Stimulated activated CD8-positive, alpha-beta memory T cell treated with anti-CD3 and anti-CD28 coated beads, Interleukin-4, amount 100 ng/mL, for 48 hours (primary cell): ENCODE measurements around the gene NSMCE4A.
"Not testable (repeated sequence)": the region's sequence is repeated elsewhere in the genome, so short reads cannot be mapped to it uniquely, and the experiment has no call there.

Source experiments
- DNase-seq: peaks from one replicate; pipeline ENCODE4 v3.0.0-alpha.2; 2020

NSMCE4A gene

GRCh38 chr10:121988361-121989324 lies 13.6 kb upstream of the NSMCE4A start, which contains the start of gene TACC2:
TSS of gene TACC2 (plus strand) at chr10:121989163. CDS start at chr10:122021982, 32,819 bp downstream.
- DNase-seq, result no peak

- DNase-seq, result no peak
Observed at GRCh38 chr10:121984463-121984862, 9.4 kb upstream of the NSMCE4A start.

- no peak for DNase-seq
Observed at GRCh38 chr10:121983852-121984251, 8.8 kb upstream of the NSMCE4A start.

GRCh38 chr10:121981346-121981745 lies 6.3 kb upstream of the NSMCE4A start:
- DNase-seq, result no peak

- no peak for DNase-seq
Observed at GRCh38 chr10:121978511-121978910, 3.5 kb upstream of the NSMCE4A start.

GRCh38 chr10:121976607-121977006 lies 1.6 kb upstream of the NSMCE4A start:
- no peak for DNase-seq

- DNase-seq, result no peak
Observed at GRCh38 chr10:121975295-121976086, 474 bp upstream of the NSMCE4A start.

- no peak for DNase-seq
Observed at GRCh38 chr10:121974019-121974534, 940 bp downstream of the NSMCE4A start.

GRCh38 chr10:121969086-121969485 lies 5.9 kb downstream of the NSMCE4A start:
- not testable (repeated sequence) for DNase-seq

- DNase-seq, result no peak
Observed at GRCh38 chr10:121965996-121966395, 9.0 kb downstream of the NSMCE4A start.

GRCh38 chr10:121961456-121961855 lies 13.6 kb downstream of the NSMCE4A start:
- no peak for DNase-seq

GRCh38 chr10:121959671-121960070 lies 15.3 kb downstream of the NSMCE4A start:
- DNase-seq, result no peak

GRCh38 chr10:121956111-121957061 lies 18.6 kb downstream of the NSMCE4A start:
- DNase-seq, result no peak

- DNase-seq, result no peak
Observed at GRCh38 chr10:121952226-121952625, 22.8 kb downstream of the NSMCE4A start.

GRCh38 chr10:121949451-121949850 lies 25.6 kb downstream of the NSMCE4A start:
- DNase-seq, result no peak

- DNase-seq, result no peak
Observed at GRCh38 chr10:121949049-121949448, 26.0 kb downstream of the NSMCE4A start.

- no peak for DNase-seq
Observed at GRCh38 chr10:121947343-121948330, 27.4 kb downstream of the NSMCE4A start.

GRCh38 chr10:121942749-121943416 lies 32.1 kb downstream of the NSMCE4A start:
- DNase-seq, result no peak

GRCh38 chr10:121941532-121941931 lies 33.5 kb downstream of the NSMCE4A start:
- no peak for DNase-seq

GRCh38 chr10:121936295-121936694 lies 38.7 kb downstream of the NSMCE4A start:
- no peak for DNase-seq
